CD4-positive, alpha-beta T cell treated with Interleukin-6 for 4 hours (primary cell): Measurements from ENCODE around the gene KLHL22.
"Not testable (repeated sequence)": the region's sequence is repeated elsewhere in the genome, so short reads cannot be mapped to it uniquely, and the experiment has no call there.

ENCODE experiments used
- DNase-seq: peaks from one replicate; pipeline ENCODE4 v3.0.0-alpha.2; 2020; ENCODE audit warnings: mixed read lengths

KLHL22 gene

GRCh38 chr22:20523086-20523983 lies 27.7 kb upstream of the KLHL22 start:
- DNase-seq: peak; percentile 52

- no peak for DNase-seq
These were observed 26.8 kb upstream of the KLHL22 start for GRCh38 chr22:20522134-20523004.

GRCh38 chr22:20520093-20520511 lies 24.5 kb upstream of the KLHL22 start:
- peak; percentile 36 for DNase-seq

- no peak for DNase-seq
These were observed 24.0 kb upstream of the KLHL22 start for GRCh38 chr22:20519558-20519957.

GRCh38 chr22:20517841-20518592 lies 22.4 kb upstream of the KLHL22 start:
- no peak for DNase-seq

- DNase-seq: no peak
These were observed 21.8 kb upstream of the KLHL22 start for GRCh38 chr22:20517422-20517821.

- DNase-seq: no peak
These were observed 20.8 kb upstream of the KLHL22 start for GRCh38 chr22:20516399-20516798.

GRCh38 chr22:20514658-20515406 lies 19.2 kb upstream of the KLHL22 start:
- no peak for DNase-seq

GRCh38 chr22:20511578-20512229 lies 16.1 kb upstream of the KLHL22 start:
- no peak for DNase-seq

GRCh38 chr22:20510811-20511577 lies 15.4 kb upstream of the KLHL22 start:
- DNase-seq: no peak

- DNase-seq: peak; percentile 74
These were observed 13.9 kb upstream of the KLHL22 start for GRCh38 chr22:20509344-20510047.

GRCh38 chr22:20508815-20509271 lies 13.2 kb upstream of the KLHL22 start:
- DNase-seq: no peak

- not testable (repeated sequence) for DNase-seq
These were observed 12.6 kb upstream of the KLHL22 start for GRCh38 chr22:20508067-20508755.

- peak; percentile 89 for DNase-seq
These were observed 11.9 kb upstream of the KLHL22 start, which contains the start of gene MED15 for GRCh38 chr22:20507253-20508066. Gene MED15, plus strand, starts transcription at chr22:20507610. Its CDS starts 69 bp downstream, at chr22:20507679.

- no peak for DNase-seq
These were observed 11.1 kb upstream of the KLHL22 start for GRCh38 chr22:20506543-20507252.

- not testable (repeated sequence) for DNase-seq
These were observed 8.8 kb upstream of the KLHL22 start for GRCh38 chr22:20504293-20504922.

- DNase-seq: no peak
These were observed 8.2 kb upstream of the KLHL22 start for GRCh38 chr22:20503816-20504215.
